GM18502 (cell line): ENCODE results near the gene SYNE1.
"Not testable (repeated sequence)": the region's sequence is repeated elsewhere in the genome, so short reads cannot be mapped to it uniquely, and the experiment has no call there.

ENCODE experiments used
- ATAC-seq: cut with Tn5 transposase; IDR thresholded peaks from one replicate; pipeline ENCODE4 v1.9.1; 2021; ENCODE audit warnings: mild to moderate bottlenecking; ENCODE audit not compliant: unreplicated experiment, poor library complexity

Gene SYNE1

GRCh38 chr6:152166497-152166896 lies 470.7 kb downstream of the SYNE1 start:
- ATAC-seq = no peak

DNA sequence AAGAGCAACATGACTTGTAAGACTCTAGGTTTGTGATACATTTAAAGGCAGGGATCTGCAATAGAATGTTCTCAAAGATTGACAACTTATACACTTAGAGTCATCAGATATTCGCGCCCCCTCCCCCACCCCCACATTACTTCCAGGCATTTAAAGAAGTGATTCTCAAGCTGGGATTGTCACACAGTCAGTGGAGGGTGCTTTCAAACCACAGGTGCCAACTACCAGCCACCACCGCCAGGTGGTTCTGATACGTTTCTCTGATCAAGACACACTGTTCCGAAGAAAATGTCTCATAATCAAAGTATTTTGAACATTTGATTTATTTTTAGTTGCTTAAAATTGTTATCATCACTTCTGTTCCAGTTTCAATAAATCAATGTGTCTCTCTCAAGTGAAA lies 472.2 kb downstream of the SYNE1 start:
- ATAC-seq = no peak

- ATAC-seq = peak; percentile 57
Measured at GRCh38 chr6:152161501-152161900, 475.7 kb downstream of the SYNE1 start.

DNA sequence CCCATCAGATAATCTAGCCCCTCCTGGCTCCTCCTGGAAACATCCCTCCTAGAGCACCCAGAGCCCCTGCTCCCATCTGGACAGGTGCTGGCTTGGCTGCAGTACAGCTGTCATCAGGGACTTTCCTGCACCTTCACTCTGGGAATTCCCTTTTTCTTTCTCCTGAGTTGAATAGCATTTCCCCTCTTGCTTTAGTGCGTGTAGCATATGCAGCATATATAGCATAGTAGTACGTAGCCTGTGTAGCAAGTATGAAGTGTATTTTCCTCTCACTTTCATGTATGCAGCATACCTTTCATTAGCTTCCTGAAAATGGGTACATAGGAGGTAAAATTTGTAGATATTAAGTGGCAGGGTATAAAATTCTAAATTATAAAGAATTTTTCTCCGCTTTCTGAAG lies 476.8 kb downstream of the SYNE1 start:
- ATAC-seq = peak; percentile 95

GRCh38 chr6:152155792-152156191 lies 481.4 kb downstream of the SYNE1 start:
- no peak for ATAC-seq

DNA sequence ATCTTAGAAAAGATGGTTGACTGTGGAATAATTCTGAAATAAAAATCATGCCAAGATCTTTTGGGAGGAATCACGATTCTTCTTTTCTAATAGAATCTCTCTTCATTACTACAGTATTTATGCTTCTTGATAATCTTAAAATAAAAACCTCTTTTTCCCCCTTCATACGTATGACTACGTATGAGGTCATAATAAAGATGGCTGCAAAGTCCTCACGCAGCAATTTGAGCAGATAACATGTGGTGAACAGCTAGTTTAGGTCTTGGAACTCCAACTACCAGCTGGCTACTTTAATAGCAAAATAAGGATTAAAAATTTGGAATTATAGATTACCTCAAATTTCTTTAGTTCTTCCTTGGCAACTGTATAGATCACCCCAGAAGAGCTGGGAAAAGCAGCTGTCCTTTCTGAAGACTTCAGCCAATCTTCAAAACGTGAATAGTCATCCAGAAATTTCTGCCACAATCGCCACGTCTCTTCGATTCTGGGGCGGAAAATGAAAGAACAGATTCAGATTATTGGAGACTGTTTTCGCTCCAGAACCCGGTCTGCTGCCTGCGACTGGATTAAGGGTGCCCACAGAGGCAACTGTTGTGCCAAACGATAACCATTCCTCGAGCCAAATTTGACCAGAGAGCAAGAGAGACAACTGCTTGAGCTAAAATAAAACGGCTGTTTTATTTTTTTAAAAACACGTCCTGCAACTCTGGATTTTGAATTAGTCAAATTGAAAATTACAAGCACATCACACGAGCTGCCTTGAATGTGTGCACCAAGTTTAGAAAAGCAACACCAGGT lies 482.4 kb downstream of the SYNE1 start:
- ATAC-seq = no peak

- ATAC-seq = no peak
Measured at GRCh38 chr6:152151920-152152319, 485.2 kb downstream of the SYNE1 start.

DNA sequence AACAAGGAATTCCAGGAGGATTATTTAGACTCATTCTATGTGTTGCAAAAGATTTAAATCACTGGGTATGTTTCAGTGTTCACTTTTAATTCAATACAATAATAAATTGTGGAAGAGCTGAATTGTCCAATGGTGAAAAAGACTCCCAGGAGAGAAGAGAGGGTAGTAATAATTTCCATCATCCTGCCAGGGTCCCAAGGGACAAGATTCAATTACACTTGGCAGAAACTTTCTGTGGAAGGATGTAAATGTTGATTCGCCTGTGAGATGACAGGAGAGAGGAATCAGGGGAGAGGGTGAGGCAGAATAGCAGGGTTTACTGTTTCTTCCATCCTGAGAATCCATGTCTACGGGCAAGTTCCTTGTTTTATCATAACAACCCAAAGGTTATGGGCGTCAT lies 487.0 kb downstream of the SYNE1 start:
- ATAC-seq = no peak

DNA sequence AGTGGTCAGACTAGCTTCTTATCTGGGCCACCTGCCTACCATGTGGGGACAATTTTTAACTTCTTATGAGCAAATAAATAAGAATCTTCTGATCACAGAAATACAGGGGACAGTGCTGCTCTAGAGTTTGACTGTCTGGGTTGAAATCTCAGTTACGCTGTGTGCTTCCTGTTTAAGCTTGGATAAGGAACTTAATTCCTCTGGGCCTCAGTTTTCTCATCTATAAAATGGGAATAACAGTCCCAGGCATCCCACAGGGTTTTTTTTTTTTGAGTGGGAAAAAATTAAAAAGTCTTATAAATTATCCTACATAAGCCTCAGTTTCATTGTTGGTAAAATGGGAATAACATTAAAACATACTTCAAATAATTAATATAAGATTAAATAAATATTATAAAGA lies 488.8 kb downstream of the SYNE1 start:
- ATAC-seq = no peak

DNA sequence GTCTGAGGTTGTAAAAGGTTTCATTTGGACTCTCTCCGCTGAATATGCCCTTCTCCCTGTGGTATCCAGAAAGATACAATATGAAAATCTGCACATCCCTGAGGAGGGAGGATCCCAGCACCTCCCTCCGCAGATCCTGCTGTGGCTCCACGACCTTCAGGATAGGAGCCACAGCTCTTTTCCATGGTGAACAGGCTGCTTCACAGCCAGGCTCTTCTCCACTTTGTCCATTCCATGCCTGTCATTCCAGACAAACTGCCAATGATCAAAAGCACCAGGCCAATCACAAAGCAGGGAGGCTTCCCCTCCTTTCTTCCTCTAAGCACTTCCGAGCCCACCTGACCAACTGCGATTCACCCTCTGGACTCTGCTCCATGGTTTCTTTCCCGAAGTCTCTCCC lies 489.9 kb downstream of the SYNE1 start:
- ATAC-seq = no peak

GRCh38 chr6:152146385-152146784 lies 490.8 kb downstream of the SYNE1 start:
- ATAC-seq = no peak

GRCh38 chr6:152143359-152143758 lies 493.8 kb downstream of the SYNE1 start:
- no peak for ATAC-seq

- no peak for ATAC-seq
Measured at GRCh38 chr6:152142105-152142504, 495.1 kb downstream of the SYNE1 start.

DNA sequence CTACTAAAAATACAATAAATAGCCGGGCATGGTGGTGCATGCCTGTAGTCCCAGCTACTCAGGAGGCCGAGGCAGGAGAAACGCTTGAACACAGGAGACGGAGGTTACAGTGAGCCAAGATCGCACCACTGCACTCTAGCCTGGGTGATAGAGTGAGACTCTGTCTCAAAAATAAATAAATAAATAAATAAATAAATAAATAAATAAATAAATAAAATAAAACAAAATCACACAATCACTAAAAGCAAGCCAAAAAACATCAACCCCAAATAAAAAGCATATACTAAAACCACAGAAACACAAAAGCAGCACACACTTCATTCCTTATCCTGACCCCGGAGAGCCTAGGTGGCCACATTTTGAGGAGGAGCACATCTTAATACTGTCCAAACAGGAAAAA lies 498.8 kb downstream of the SYNE1 start:
- not testable (repeated sequence) for ATAC-seq

GRCh38 chr6:152136449-152136825 lies 500.7 kb downstream of the SYNE1 start:
- no peak for ATAC-seq

- ATAC-seq = no peak
Measured at GRCh38 chr6:152135755-152136448, 501.3 kb downstream of the SYNE1 start.

GRCh38 chr6:152130441-152130840 lies 506.7 kb downstream of the SYNE1 start:
- no peak for ATAC-seq

DNA sequence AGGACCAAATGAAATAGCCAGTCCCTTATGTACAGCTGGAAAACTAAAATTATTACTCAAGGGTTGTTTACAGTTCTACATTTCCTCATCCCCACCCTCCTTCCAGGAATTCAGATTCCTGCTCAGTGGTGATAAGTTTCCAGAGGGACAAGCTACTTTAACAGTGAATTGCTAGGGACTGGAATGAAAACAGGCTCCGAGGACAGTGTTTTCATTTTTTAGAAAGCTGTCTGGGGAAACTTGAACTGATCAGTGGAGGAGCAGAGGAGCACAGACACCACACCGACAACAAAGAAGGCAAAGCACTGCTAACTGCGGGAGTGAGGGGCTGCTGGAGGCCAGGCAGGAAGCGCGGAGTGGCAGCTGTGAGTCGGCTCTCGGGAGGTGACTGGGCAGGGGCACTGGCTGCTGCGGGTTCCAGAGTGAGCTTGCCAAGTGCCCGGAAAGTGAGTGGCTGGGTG lies 507.4 kb downstream of the SYNE1 start:
- no peak for ATAC-seq

DNA sequence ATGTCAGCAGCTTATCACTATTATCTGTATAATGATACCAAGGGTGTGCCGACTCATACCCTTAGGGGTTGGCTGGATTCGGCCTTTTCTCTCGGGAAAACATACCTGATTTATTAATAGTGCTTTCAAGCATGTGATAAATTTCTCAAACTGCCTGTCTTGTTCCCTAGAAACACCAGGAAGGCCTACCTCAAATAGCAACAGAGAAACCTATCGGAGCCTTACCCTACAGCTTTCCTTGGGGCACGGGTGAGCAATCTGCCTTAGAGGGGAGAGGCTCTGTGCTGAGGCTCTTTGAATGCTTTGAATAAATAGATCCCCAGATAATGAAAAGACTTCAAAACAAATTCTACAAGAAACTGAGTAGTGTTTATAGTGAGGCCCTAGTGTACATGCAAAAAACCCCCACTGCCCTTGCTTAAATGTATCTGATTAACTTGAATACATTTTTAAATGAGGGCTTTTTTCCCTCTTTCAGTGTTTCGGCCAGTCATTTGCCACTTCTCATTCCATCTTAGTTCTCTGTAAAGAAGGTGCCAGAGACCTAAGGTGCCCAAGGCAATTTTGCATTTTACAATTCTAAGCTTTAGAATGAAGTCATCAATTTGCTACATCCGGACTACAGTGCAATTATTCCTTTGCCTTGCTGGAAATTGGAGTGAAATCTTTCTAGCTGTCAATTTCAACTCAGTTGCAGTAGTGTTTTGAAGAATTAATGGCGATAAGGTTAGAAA lies 509.6 kb downstream of the SYNE1 start:
- no peak for ATAC-seq

- peak; percentile 82 for ATAC-seq
Measured at GRCh38 chr6:152124429-152125074, 512.6 kb downstream of the SYNE1 start.

- ATAC-seq = no peak
Measured at GRCh38 chr6:152123076-152123475, 514.1 kb downstream of the SYNE1 start.
